ENCODE measurements around the gene TBC1D8.

- TF ChIP-seq CTCF (conservative IDR thresholded peaks at IDR 0.05; ENCODE audit: low read depth, low read length), result no peak
- TF ChIP-seq EZH2 (IDR thresholded peaks at IDR 0.05; ENCODE audit: borderline replicate concordance, low read depth, low read length, poor library complexity, severe bottlenecking), result no peak
These were observed 175.1 kb downstream of the TBC1D8 start for GRCh38 chr2:100976061-100976460.

All from A673 (cell line).